Fibroblast of the aortic adventitia (primary cell): ENCODE results near the gene PHF13. TPM values are rescaled to one million over a fixed set of nuclear protein-coding genes. Genes with fewer than 3 reads are reported as not detected.
A peak's percentile ranks its signal among the peaks of the same experiment; 100 is the strongest.

ENCODE experiments used
- DNase-seq: peaks from one replicate; pipeline ENCODE4 v3.0.0-alpha.2; 2010; ENCODE audit warnings: low read depth
- H3K4me3 ChIP-seq: 2 replicates; pipeline ENCODE4 v1.5.1; 2011; ENCODE audit warnings: low read depth, mild to moderate bottlenecking, control low read depth, low read length, moderate library complexity
- total RNA-seq: library from RNA; depleted of rRNA; stranded (reverse); fragments of >200 nt; gene quantifications from 2 replicates; pipeline ENCODE4 v1.2.3, GENCODE V29; 2012; ENCODE audit warnings: low replicate concordance
- TF ChIP-seq, protein P1 (sequence below): IDR thresholded peaks from 2 replicates; pipeline ENCODE4 v1.5.1; 2011; ENCODE audit warnings: mild to moderate bottlenecking, low read length, control low read depth, inconsistent platforms; ENCODE audit not compliant: insufficient read depth

PHF13 gene
- total RNA-seq, 1 donor, result 14.7 TPM

- H3K4me3 ChIP-seq, result peak within 1 kb of the TSS; percentile 78
- DNase-seq, result peak; percentile 81
- TF ChIP-seq, protein P1, sequence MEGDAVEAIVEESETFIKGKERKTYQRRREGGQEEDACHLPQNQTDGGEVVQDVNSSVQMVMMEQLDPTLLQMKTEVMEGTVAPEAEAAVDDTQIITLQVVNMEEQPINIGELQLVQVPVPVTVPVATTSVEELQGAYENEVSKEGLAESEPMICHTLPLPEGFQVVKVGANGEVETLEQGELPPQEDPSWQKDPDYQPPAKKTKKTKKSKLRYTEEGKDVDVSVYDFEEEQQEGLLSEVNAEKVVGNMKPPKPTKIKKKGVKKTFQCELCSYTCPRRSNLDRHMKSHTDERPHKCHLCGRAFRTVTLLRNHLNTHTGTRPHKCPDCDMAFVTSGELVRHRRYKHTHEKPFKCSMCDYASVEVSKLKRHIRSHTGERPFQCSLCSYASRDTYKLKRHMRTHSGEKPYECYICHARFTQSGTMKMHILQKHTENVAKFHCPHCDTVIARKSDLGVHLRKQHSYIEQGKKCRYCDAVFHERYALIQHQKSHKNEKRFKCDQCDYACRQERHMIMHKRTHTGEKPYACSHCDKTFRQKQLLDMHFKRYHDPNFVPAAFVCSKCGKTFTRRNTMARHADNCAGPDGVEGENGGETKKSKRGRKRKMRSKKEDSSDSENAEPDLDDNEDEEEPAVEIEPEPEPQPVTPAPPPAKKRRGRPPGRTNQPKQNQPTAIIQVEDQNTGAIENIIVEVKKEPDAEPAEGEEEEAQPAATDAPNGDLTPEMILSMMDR, result no peak
These were observed 11.4 kb downstream of the PHF13 start, which contains the start of gene THAP3 for GRCh38 chr1:6624710-6625583. Gene THAP3, plus strand, starts transcription at chr1:6624868. Its CDS starts 351 bp downstream, at chr1:6625219.

DNA sequence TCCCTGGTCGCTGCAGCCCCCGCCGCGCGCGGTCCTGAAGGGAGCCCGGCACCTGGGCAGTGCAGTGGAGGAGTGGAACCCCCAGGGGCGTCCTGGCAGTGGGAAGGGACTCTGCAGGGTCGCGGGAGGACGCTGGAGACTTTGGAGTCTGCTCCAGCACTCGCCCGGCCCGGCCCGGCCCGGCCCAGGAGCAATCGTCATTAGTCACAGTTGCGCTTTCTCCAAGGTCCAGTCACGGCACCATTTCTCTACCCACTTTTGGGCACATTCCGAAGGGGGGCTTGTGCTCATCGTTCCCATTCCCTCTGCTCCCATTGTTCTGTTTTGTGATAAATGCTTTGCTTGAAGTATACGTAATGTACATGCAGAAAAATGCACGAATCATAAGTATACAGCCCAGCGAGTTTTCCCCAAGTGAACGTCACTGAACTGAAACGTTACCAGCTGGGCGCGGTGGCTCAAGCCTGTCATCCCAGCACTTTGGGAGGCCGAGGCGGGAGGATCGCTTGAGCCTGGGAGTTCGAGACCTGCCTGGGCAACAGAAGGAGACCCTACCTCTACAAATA, 12.1 kb downstream of the PHF13 start:
- peak overlapping the region; percentile 78 for H3K4me3 ChIP-seq
- DNase-seq, result peak; percentile 78
- TF ChIP-seq, protein P1, result no peak

- TF ChIP-seq, protein P1, result no peak
- H3K4me3 ChIP-seq, result no peak overlapping the region
- DNase-seq, result no peak
These were observed 13.5 kb downstream of the PHF13 start for GRCh38 chr1:6627031-6627430.

DNA sequence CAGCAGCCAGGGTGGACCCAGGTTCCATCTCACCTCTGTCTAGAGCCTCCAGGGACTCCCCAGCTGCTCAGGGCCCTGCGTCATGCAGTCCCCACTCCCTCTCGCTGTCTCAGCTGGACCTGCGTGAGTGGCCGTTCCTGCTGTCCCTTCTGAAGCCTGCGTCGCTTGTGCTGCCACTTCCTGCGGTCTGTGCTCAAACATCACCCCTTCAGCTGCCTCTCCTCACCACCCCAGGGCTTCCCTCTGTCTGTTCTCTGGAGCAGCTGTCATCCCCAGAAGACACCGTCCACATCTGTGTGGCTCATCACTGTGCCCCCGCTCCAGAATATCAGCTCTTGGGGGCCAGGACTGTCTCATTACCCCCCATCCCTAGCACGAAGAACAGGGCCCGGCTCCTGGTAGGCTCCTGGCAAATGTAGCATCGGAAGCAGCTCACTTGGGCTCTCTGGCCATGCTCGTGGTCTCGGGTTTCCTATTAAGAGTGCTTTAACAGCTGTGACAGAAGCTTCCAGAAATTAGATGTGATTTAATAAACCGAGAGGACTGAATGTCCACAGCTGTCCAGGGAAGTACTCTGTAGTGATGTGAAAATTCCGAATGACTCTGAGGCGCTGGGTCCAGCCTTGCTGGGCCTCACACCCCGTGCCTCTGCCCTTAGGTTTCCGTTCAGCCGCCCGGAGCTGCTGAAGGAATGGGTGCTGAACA, 14.5 kb downstream of the PHF13 start:
- no peak for DNase-seq
- TF ChIP-seq, protein P1, result no peak
- no peak overlapping the region for H3K4me3 ChIP-seq

GRCh38 chr1:6628971-6629479, 15.5 kb downstream of the PHF13 start:
- no peak overlapping the region for H3K4me3 ChIP-seq
- DNase-seq, result no peak
- TF ChIP-seq, protein P1, result no peak

DNA sequence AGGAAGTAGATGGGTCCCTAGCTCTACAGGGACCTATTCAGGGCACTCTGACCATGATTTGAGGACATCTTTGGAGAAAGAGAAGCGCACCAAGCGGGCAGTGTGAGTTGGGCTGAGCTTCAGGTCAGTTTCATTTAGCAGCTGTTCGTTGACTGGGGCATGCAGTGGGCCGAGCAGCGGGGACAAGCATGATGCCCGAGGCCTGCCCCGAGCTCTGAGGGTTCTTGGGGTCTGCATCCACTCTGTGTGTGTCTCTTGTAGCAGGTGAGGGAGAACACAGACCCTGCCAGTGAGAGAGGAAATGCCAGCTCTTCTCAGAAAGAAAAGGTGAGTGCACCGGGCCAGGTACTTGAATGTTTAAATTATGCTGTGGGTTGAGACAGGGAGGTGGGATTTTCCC, 16.5 kb downstream of the PHF13 start:
- DNase-seq, result no peak
- TF ChIP-seq, protein P1, result no peak
- H3K4me3 ChIP-seq, result no peak overlapping the region
